Transverse colon (tissue), 3 donors: ENCODE data around the gene SPP1.

Source experiments
- CTCF ChIP-seq, 5 experiments: fragments of 200-600 bp in 3 of 5; fragments of 450-650 bp in 2 of 5; sonication (generic) in 3 of 5; IDR thresholded peaks; 1 replicate in 2 of 5; 2 replicates in 3 of 5; pipeline ENCODE4 v1.5.1; 2016 to 2017; ENCODE audit warnings: antibody characterized with exemption in 5 of 5, inconsistent platforms in 3 of 5, mild to moderate bottlenecking in 2 of 5, moderate library complexity in 1 of 5
- POLR2A ChIP-seq: fragments of 450-650 bp; IDR thresholded peaks from one replicate; pipeline ENCODE4 v1.6.1; 2016; ENCODE audit warnings: antibody characterized with exemption, mild to moderate bottlenecking, moderate library complexity

DNA sequence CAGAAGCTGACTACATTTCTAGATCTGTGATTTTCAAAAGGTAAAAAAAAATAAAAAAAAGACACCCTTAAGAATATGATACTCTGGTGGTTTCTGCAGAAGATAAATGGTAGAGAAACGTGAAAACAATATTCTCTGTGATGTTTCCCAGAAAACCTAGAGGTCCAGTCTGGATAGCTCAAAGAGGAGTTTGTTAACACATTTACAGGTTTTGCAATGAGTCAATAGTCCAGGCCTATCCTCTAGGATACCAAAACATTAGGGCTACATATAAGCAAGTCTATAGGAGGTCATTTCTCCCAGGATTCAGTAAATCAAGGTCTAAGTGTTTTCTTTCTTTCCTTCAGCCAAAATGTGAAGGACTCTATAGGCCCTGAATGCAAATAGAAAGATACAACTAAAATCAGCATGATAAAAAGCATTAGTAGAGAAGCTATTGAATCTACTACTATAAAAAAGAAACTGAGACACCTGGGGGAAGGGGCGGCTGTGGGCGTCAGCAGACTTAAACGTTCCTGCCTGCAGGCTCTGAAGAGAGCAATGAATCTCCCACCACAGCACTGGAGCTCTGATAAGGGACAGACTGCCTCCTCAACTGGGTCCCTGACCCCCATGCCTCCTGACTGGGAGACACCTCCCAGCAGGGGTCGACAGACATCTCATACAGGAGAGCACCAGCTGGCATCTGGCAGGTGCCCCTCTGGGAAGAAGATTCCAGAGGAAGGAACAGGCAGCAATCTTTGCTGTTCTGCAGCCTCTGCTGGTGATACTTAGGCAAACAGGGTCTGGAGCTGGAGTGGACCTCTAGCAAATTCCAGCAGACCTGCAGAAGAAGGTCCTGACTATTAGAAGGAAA is 33.7 kb upstream of the SPP1 start:
- TF ChIP-seq POLR2A (no peak), CTCF (IDR thresholded peaks at IDR 0.05) (no peak)
